Panc1 (cell line): ENCODE data around the gene BST2. TPM values are rescaled to one million over a fixed set of nuclear protein-coding genes. Genes with fewer than 3 reads are reported as not detected.

Source experiments
- ATAC-seq: fragments of 200-7000 bp; cut with Tn5 transposase; 2 replicates; pipeline ENCODE4 v1.9.1; 2020; ENCODE audit warnings: mild to moderate bottlenecking, moderate library complexity
- BruUV-seq: library from RNA; stranded (reverse); fragments of 400-500 nt; replicated peaks from 2 replicates; lab custom pipeline; 2021; lab: Mats Ljungman, UMichigan
- CTCF ChIA-PET: fragments of 300-600 bp; sonication (Branson Sonifier 250); formaldehyde crosslinking; loops from one replicate; lab custom pipeline; 2022; ENCODE audit warnings: antibody characterized with exemption; lab: Charles Lee
- POLR2A ChIA-PET: fragments of 300-600 bp; sonication (Branson Sonifier 250); formaldehyde crosslinking; loops from one replicate; lab custom pipeline; 2022; ENCODE audit warnings: antibody characterized with exemption; lab: Charles Lee
- DNase-seq: peaks from one replicate; pipeline ENCODE4 v3.0.0-alpha.2; 2010; ENCODE audit warnings: low read depth, low spot score
- H3K27ac ChIP-seq: 2 replicates; pipeline ENCODE4 v1.5.1; 2011; ENCODE audit warnings: mild to moderate bottlenecking, low read length, inconsistent platforms
- H3K27me3 ChIP-seq: fragments of 200-500 bp; sonication (Bioruptor generic); 2 replicates; pipeline ENCODE4 v1.6.0; 2014; ENCODE audit warnings: low read length, inconsistent platforms; ENCODE audit not compliant: control insufficient read depth, insufficient read depth
- H3K36me3 ChIP-seq: fragments of 200-500 bp; sonication (Bioruptor generic); 2 replicates; pipeline ENCODE4 v1.5.1; 2014; ENCODE audit warnings: inconsistent platforms, mild to moderate bottlenecking, low read length, moderate library complexity; ENCODE audit not compliant: control insufficient read depth, insufficient read depth
- H3K4me1 ChIP-seq: 2 replicates; pipeline ENCODE4 v1.5.1; 2011; ENCODE audit warnings: inconsistent platforms, mild to moderate bottlenecking, low read length, moderate library complexity; ENCODE audit not compliant: control insufficient read depth, insufficient read depth
- H3K4me3 ChIP-seq, 2 experiments: 2 replicates each; pipeline ENCODE4 v1.5.1; 2011 to 2012; ENCODE audit warnings: low read depth in 2 of 2, low read length in 2 of 2, mild to moderate bottlenecking in 2 of 2, inconsistent platforms in 1 of 2, moderate library complexity in 1 of 2
- H3K9me3 ChIP-seq: fragments of 200-500 bp; sonication (Bioruptor generic); 2 replicates; pipeline ENCODE4 v1.5.1; 2014; ENCODE audit warnings: low read depth, mild to moderate bottlenecking, inconsistent platforms, low read length, moderate library complexity; ENCODE audit not compliant: control insufficient read depth, insufficient read depth
- POLR2AphosphoS5 ChIP-seq: IDR thresholded peaks from 2 replicates; pipeline ENCODE4 v1.6.1; 2012; ENCODE audit warnings: mild to moderate bottlenecking, low read depth, low read length, moderate library complexity
- SIN3A ChIP-seq: IDR thresholded peaks from 2 replicates; pipeline ENCODE4 v1.6.1; 2012; ENCODE audit warnings: low read depth, mild to moderate bottlenecking, low read length, moderate library complexity, borderline replicate concordance; ENCODE audit not compliant: insufficient read depth
- TCF7L2 ChIP-seq: IDR thresholded peaks from 2 replicates; pipeline ENCODE4 v1.6.1; 2011; ENCODE audit warnings: mild to moderate bottlenecking, low read depth, low read length, inconsistent platforms
- in situ Hi-C: cut with HindIII; loops from 2 replicates; pipeline ENCODE4 v1.10.0; 2016; ENCODE audit warnings: low sequenced_read_pairs, low pct_unique_long_range_greater_than_20kb
- intact Hi-C: fragments of 100-400 bp; cut with micrococcal nuclease; formaldehyde crosslinking; loops from one replicate; pipeline ENCODE4 v1.10.0; 2022; ENCODE audit not compliant: unreplicated experiment
- total RNA-seq: library from RNA; stranded (reverse); gene quantifications from one replicate; pipeline ENCODE4 v1.2.1, GENCODE V29; 2021; ENCODE audit not compliant: unreplicated experiment
- TF ChIP-seq, protein P1 (sequence below), 2 experiments: IDR thresholded peaks; 2 replicates each; pipeline ENCODE4 v1.6.1; 2011 to 2012; ENCODE audit warnings: low read depth in 2 of 2, control low read depth in 1 of 2, low read length in 1 of 2, mild to moderate bottlenecking in 1 of 2, moderate library complexity in 1 of 2; ENCODE audit not compliant: insufficient read depth in 1 of 2
- TF ChIP-seq, protein P2 (sequence below): fragments of 450-650 bp; IDR thresholded peaks from 2 replicates; pipeline ENCODE4 v1.5.1; 2017; ENCODE audit warnings: mild to moderate bottlenecking

BST2 gene
- total RNA-seq, 1 experiment from 2014 or later, result 11.8 TPM

DNA sequence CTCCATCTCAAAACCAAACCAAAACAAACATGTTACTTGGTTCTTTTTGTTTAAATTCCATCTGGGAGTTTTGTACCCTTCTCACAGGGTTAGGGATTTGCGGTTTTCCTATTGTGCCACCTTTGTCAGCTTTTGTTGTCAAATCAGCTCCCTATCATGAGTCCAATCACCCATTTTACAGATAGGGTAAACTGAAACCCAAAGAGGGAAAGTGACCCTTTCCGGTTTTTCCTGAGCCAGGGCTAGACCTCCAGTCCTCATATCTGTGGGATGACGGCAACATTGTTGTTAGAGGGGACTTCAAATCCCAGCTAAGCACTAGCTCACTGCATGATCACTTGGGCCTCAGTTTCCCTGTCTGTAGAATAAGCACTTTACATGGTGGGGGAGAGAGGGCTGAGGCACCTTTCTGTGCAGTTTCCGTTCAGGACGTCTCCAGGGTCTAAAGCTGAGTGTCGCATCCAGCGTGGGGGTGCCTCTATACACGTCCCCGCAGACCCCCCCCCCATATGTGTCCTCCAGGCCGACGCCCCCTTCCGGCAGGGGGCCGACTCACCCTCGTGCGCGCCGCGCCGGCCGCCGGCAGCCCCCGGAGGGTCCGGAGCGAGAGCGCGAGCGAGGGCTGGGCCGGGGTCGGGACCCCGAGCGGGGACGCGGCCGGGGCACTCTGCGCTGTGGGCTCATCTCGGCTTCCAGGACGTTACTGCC is 15.3 kb downstream of the BST2 start:
- TF ChIP-seq SIN3A, result no peak
- TF ChIP-seq POLR2AphosphoS5, result no peak
- TF ChIP-seq, protein P1, sequence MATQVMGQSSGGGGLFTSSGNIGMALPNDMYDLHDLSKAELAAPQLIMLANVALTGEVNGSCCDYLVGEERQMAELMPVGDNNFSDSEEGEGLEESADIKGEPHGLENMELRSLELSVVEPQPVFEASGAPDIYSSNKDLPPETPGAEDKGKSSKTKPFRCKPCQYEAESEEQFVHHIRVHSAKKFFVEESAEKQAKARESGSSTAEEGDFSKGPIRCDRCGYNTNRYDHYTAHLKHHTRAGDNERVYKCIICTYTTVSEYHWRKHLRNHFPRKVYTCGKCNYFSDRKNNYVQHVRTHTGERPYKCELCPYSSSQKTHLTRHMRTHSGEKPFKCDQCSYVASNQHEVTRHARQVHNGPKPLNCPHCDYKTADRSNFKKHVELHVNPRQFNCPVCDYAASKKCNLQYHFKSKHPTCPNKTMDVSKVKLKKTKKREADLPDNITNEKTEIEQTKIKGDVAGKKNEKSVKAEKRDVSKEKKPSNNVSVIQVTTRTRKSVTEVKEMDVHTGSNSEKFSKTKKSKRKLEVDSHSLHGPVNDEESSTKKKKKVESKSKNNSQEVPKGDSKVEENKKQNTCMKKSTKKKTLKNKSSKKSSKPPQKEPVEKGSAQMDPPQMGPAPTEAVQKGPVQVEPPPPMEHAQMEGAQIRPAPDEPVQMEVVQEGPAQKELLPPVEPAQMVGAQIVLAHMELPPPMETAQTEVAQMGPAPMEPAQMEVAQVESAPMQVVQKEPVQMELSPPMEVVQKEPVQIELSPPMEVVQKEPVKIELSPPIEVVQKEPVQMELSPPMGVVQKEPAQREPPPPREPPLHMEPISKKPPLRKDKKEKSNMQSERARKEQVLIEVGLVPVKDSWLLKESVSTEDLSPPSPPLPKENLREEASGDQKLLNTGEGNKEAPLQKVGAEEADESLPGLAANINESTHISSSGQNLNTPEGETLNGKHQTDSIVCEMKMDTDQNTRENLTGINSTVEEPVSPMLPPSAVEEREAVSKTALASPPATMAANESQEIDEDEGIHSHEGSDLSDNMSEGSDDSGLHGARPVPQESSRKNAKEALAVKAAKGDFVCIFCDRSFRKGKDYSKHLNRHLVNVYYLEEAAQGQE (IDR thresholded peaks at IDR 0.05; ENCODE audit: insufficient read depth in 1 of 2, low read depth in 2 of 2, low read length in 1 of 2), result no peak
- TF ChIP-seq, protein P2, sequence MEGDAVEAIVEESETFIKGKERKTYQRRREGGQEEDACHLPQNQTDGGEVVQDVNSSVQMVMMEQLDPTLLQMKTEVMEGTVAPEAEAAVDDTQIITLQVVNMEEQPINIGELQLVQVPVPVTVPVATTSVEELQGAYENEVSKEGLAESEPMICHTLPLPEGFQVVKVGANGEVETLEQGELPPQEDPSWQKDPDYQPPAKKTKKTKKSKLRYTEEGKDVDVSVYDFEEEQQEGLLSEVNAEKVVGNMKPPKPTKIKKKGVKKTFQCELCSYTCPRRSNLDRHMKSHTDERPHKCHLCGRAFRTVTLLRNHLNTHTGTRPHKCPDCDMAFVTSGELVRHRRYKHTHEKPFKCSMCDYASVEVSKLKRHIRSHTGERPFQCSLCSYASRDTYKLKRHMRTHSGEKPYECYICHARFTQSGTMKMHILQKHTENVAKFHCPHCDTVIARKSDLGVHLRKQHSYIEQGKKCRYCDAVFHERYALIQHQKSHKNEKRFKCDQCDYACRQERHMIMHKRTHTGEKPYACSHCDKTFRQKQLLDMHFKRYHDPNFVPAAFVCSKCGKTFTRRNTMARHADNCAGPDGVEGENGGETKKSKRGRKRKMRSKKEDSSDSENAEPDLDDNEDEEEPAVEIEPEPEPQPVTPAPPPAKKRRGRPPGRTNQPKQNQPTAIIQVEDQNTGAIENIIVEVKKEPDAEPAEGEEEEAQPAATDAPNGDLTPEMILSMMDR, result no peak
- TF ChIP-seq TCF7L2, result no peak
- Histone ChIP-seq H3K4me3 (peak overlapping the region; percentile 63 to 75), H3K27ac (no peak overlapping the region), H3K27me3 (no peaks in the 10 kb centered on the region), H3K4me1 (peaks cover 5% of the 10 kb centered on the region), H3K36me3 (no peaks in the 10 kb centered on the region), H3K9me3 (no peaks in the 10 kb centered on the region; the same call in 1 of the 2 replicates)
- CTCF ChIA-PET, result interaction anchor here (0.7 to 2.1 kb wide), 2 partner anchors 52 to 97 kb away, joined by 5 to 10 read pairs; no protein-coding TSS in a partner anchor
- no peak for ATAC-seq
- intact Hi-C loops (loop anchor here (10.0 kb wide), 1 partner anchor 75 kb away; the partner anchor contains the start of gene NXNL1), in situ Hi-C loops (no loop called here)
- no TSS peak for BruUV-seq
- no peak for DNase-seq
- POLR2A ChIA-PET, result no interaction called here

GRCh38 chr19:17389288-17389687 is 16.1 kb downstream of the BST2 start:
- in situ Hi-C loops, result no loop called here
- POLR2A ChIA-PET, result interaction anchor here (0.6 kb wide), 1 partner anchor 44 kb away, joined by 8 read pairs; no protein-coding TSS in a partner anchor

More at GRCh38 chr19:17389288-17389687, 16.1 kb downstream of the BST2 start:
- H3K36me3 ChIP-seq, result no peaks in the 10 kb centered on the region
- ATAC-seq, result no peak
- intact Hi-C loops, result no loop called here
- no peaks in the 10 kb centered on the region for H3K27me3 ChIP-seq
- BruUV-seq, result no TSS peak
- H3K27ac ChIP-seq, result no peak overlapping the region
- DNase-seq, result no peak
- peaks cover 5% of the 10 kb centered on the region for H3K4me1 ChIP-seq
- H3K4me3 ChIP-seq, result no peak overlapping the region
- CTCF ChIA-PET, result interaction anchor here (0.7 kb wide), 1 partner anchor 28 kb away, joined by 3 read pairs; no protein-coding TSS in a partner anchor
- TF ChIP-seq, protein P2, result no peak
- no peaks in the 10 kb centered on the region; the same call in 1 of the 2 replicates for H3K9me3 ChIP-seq
